Osteoblast (primary cell): Measurements from ENCODE around the gene PTPRK. TPM values are rescaled to one million over a fixed set of nuclear protein-coding genes. Genes with fewer than 3 reads are reported as not detected.

Experiments used
- DNase-seq: peaks from one replicate; pipeline ENCODE4 v3.0.0; 2011; ENCODE audit warnings: low spot score, mixed read lengths; ENCODE audit not compliant: insufficient read length; ENCODE audit errors: missing footprints
- H2AFZ ChIP-seq: 2 replicates; pipeline ENCODE4 v1.6.0; 2011; ENCODE audit warnings: mild to moderate bottlenecking, low read length
- H3K27ac ChIP-seq: 2 replicates; pipeline ENCODE4 v1.5.1; 2011; ENCODE audit warnings: mild to moderate bottlenecking, low read depth, low read length, moderate library complexity
- H3K27me3 ChIP-seq: 2 replicates; pipeline ENCODE4 v1.6.0; 2012; ENCODE audit warnings: mild to moderate bottlenecking, control low read depth, inconsistent platforms, low read length, moderate library complexity; ENCODE audit not compliant: insufficient read depth
- H3K36me3 ChIP-seq: 2 replicates; pipeline ENCODE4 v1.5.1; 2011; ENCODE audit warnings: mild to moderate bottlenecking, low read length, control low read depth, moderate library complexity; ENCODE audit not compliant: insufficient read depth
- H3K4me1 ChIP-seq: 2 replicates; pipeline ENCODE4 v1.5.1; 2011; ENCODE audit warnings: mild to moderate bottlenecking, low read length, control low read depth, moderate library complexity; ENCODE audit not compliant: insufficient read depth
- H3K4me2 ChIP-seq: 2 replicates; pipeline ENCODE4 v1.6.0; 2011; ENCODE audit warnings: mild to moderate bottlenecking, low read length; ENCODE audit not compliant: insufficient read depth
- H3K4me3 ChIP-seq: fragments of 200-600 bp; sonication (generic); 3 replicates; pipeline ENCODE4 v1.5.1; 2012; ENCODE audit warnings: mild to moderate bottlenecking, low read length, inconsistent platforms; ENCODE audit not compliant: insufficient read depth
- H3K79me2 ChIP-seq: 2 replicates; pipeline ENCODE4 v1.6.0; 2012; ENCODE audit warnings: mild to moderate bottlenecking, low read length, control low read depth, inconsistent platforms; ENCODE audit not compliant: insufficient read depth
- H3K9me3 ChIP-seq: 2 replicates; pipeline ENCODE4 v1.5.1; 2011; ENCODE audit warnings: low read depth, low read length, control low read depth
- H4K20me1 ChIP-seq: 2 replicates; pipeline ENCODE4 v1.6.0; 2012; ENCODE audit warnings: mild to moderate bottlenecking, low read length, control low read depth; ENCODE audit not compliant: insufficient read depth
- total RNA-seq: library from RNA; depleted of rRNA; stranded (reverse); fragments of >200 nt; gene quantifications from 2 replicates; pipeline ENCODE4 v1.2.3, GENCODE V29; 2012
- TF ChIP-seq, protein P1 (sequence below): IDR thresholded peaks from 2 replicates; pipeline ENCODE4 v1.5.1; 2011; ENCODE audit warnings: mild to moderate bottlenecking, low read depth, low read length, moderate library complexity; ENCODE audit errors: extremely low read depth

Gene PTPRK
- total RNA-seq, 1 donor, result 165 TPM

DNA sequence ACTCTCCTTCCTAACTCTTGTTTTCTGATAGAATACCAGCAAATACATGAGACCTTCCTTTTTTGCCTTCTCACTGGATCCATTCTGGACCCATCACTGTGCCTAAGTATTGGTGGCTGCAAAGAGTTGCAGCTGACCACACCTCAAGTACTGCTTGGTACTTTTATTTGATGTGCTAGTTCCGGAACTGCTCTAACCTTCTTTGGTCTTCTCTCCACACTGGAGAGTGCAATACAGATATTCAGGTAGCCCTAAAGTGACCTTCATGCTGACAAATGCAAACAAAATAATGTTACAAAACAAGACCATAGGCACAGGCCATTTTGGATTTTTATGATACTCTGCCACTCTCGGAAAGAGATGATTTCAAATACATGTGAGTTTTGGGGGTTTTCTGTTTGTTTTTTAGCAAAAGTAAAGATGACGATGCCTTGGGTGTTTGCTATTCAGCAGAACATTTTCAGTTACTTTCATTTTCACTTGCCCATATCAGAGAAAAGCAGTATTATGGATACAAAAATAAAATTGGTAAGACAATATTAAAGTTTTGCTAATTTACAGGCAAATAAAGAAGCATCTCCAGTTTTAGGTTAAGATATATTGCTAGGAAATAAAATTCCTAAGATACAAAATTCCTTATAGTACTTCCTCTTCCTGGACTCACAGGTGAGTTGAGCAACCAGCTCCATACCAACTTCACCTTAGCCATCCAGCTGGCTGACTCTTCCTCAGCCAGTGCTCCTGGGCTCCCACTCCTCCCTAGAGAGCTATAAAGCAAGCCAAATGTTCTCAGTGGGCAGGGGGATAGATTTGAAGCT lies 42.0 kb downstream of the PTPRK start:
- no peak overlapping the region for H2AFZ ChIP-seq
- TF ChIP-seq, protein P1, sequence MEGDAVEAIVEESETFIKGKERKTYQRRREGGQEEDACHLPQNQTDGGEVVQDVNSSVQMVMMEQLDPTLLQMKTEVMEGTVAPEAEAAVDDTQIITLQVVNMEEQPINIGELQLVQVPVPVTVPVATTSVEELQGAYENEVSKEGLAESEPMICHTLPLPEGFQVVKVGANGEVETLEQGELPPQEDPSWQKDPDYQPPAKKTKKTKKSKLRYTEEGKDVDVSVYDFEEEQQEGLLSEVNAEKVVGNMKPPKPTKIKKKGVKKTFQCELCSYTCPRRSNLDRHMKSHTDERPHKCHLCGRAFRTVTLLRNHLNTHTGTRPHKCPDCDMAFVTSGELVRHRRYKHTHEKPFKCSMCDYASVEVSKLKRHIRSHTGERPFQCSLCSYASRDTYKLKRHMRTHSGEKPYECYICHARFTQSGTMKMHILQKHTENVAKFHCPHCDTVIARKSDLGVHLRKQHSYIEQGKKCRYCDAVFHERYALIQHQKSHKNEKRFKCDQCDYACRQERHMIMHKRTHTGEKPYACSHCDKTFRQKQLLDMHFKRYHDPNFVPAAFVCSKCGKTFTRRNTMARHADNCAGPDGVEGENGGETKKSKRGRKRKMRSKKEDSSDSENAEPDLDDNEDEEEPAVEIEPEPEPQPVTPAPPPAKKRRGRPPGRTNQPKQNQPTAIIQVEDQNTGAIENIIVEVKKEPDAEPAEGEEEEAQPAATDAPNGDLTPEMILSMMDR, result no peak
- H3K36me3 ChIP-seq, result no peaks in the 10 kb centered on the region
- H3K27ac ChIP-seq, result no peak overlapping the region
- H3K27me3 ChIP-seq, result no peaks in the 10 kb centered on the region
- peak overlapping the region; percentile 38 for H3K4me3 ChIP-seq
- no peaks in the 10 kb centered on the region for H3K9me3 ChIP-seq
- H3K4me1 ChIP-seq, result peaks cover 11% of the 10 kb centered on the region
- no peak for DNase-seq
- H4K20me1 ChIP-seq, result peaks cover 7% of the 10 kb centered on the region
- peaks cover 86% of the 10 kb centered on the region for H3K79me2 ChIP-seq
- H3K4me2 ChIP-seq, result peak overlapping the region; percentile 53

DNA sequence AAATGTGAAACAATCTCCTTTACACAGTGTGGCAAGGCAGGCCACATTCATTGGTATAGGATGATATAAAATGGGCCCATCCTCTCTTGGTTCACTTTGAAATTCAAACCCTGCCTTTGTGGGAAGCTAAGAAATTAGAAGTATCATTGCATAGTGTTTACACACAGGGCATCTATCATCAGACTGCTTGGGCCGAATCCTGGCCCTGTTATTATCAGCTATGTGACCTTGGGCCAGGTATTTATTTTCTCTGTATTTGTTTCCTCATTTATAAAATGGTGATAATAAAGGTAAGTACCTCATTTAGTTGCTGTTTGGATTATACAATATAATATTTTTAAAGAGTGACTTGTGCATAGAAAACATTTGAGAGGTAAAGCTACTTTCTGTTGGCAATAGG lies 45.5 kb downstream of the PTPRK start:
- H2AFZ ChIP-seq, result no peak overlapping the region
- H3K27me3 ChIP-seq, result no peaks in the 10 kb centered on the region
- no peaks in the 10 kb centered on the region for H3K36me3 ChIP-seq
- H4K20me1 ChIP-seq, result peaks cover 6% of the 10 kb centered on the region
- peaks cover 11% of the 10 kb centered on the region for H3K4me1 ChIP-seq
- H3K27ac ChIP-seq, result no peak overlapping the region
- H3K79me2 ChIP-seq, result peaks cover 77% of the 10 kb centered on the region
- DNase-seq, result no peak
- no peaks in the 10 kb centered on the region for H3K9me3 ChIP-seq
- H3K4me3 ChIP-seq, result no peak overlapping the region
- TF ChIP-seq, protein P1, result no peak
- H3K4me2 ChIP-seq, result no peak overlapping the region

DNA sequence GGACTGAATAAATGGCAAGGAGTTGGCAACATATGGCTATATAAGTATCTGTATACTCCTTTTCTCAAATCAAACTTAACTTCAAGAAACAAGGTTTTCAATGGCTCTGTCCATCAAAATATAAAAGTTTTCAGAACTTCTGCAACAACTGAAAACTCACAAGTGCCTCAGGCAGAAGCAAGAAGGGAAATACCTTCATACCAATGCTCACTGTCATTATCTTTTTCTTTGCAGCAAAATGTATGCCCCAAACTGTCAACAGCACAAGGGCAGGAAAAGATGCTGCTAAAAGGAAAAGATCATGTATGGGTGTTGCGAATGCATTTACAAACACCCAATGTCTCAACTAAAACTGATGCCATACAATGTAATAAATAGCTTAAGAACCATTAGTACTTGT lies 45.9 kb downstream of the PTPRK start:
- H3K27me3 ChIP-seq, result no peaks in the 10 kb centered on the region
- TF ChIP-seq, protein P1, result no peak
- no peak overlapping the region for H3K4me3 ChIP-seq
- H3K36me3 ChIP-seq, result no peaks in the 10 kb centered on the region
- no peak for DNase-seq
- H3K4me2 ChIP-seq, result no peak overlapping the region
- peaks cover 11% of the 10 kb centered on the region for H4K20me1 ChIP-seq
- H3K27ac ChIP-seq, result no peak overlapping the region
- peaks cover 77% of the 10 kb centered on the region for H3K79me2 ChIP-seq
- no peaks in the 10 kb centered on the region for H3K9me3 ChIP-seq
- peaks cover 11% of the 10 kb centered on the region for H3K4me1 ChIP-seq
- no peak overlapping the region for H2AFZ ChIP-seq

DNA sequence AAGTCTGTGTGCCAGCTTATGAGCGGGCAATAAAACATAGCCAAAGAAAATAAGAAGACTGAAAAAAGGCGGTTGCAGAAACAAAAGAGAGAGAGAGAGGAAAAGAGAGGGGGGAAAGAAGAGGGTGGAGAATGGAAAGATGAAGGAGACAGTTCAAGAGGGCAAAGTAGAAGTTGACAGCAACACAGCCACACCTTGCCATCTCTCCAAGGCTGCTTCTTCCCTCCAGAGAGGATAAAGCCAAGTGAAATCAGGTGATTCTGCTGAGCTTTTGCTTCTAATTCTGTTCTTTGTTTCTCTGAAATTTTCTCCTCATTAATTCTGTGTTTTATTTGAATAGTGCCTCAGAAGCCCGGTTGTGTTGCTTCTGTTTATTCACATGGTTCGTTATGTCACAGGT lies 48.5 kb downstream of the PTPRK start:
- Histone ChIP-seq H2AFZ (no peak overlapping the region), H3K4me3 (no peak overlapping the region), H3K79me2 (peaks cover 78% of the 10 kb centered on the region), H4K20me1 (peaks cover 17% of the 10 kb centered on the region), H3K27ac (no peak overlapping the region), H3K36me3 (no peaks in the 10 kb centered on the region), H3K4me2 (no peak overlapping the region), H3K9me3 (no peaks in the 10 kb centered on the region), H3K4me1 (peaks cover 7% of the 10 kb centered on the region), H3K27me3 (no peaks in the 10 kb centered on the region)
- DNase-seq, result no peak
- TF ChIP-seq, protein P1, result no peak
